Activated T-helper 9 cell treated with anti-CD3 and anti-CD28 coated beads, Interleukin-2, amount 50 U/mL, for 16 hours (primary cell): ENCODE measurements around the gene TMEM131.
"Not testable (repeated sequence)": the region's sequence is repeated elsewhere in the genome, so short reads cannot be mapped to it uniquely, and the experiment has no call there.

ENCODE experiments used
- DNase-seq: peaks from one replicate; pipeline ENCODE4 v3.0.0-alpha.2; 2020; ENCODE audit warnings: low read depth

TMEM131 gene

GRCh38 chr2:98022067-98022466 lies 26.3 kb upstream of the TMEM131 start:
- not testable (repeated sequence) for DNase-seq

GRCh38 chr2:98020992-98021713 lies 25.4 kb upstream of the TMEM131 start:
- no peak for DNase-seq

DNA sequence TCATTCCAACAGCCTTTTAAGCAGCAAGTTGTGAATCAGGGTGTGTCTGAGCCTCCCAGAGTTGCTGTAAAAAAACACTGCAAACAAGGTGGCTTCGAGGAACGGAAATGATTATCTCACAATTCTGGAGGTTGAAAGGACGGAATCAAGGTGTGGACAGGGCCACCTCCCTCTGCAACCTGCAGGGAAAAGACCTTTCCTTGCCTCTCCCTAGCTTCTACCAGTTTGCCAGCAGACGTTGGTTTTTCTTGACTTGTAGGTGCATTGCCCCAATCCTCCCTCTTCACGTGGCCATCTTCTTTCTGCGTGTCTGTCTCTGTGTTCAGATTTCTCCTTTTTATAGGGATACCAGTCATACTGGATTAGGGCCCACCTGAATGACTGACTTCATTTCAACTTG lies 24.8 kb upstream of the TMEM131 start:
- DNase-seq = no peak

GRCh38 chr2:98016908-98017670 lies 21.3 kb upstream of the TMEM131 start:
- DNase-seq = no peak

DNA sequence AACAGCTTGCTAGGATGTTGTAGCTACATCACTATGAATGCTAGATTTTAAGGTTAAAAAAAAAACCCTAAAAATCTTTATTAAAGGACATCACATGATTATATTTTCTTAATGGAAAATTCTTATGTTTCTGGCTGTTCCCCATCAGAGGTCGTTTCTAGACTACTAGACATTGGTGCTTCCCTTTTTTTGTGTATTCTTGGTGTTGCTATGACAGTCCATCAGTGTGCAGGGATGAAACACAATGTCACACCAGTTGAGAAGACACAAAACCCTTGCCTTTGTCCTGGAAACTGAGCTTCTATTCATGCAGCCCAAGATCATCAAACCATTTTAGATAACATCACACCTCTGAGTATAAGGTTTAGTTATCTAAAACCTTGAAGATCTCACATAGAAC lies 19.9 kb upstream of the TMEM131 start:
- no peak for DNase-seq

DNA sequence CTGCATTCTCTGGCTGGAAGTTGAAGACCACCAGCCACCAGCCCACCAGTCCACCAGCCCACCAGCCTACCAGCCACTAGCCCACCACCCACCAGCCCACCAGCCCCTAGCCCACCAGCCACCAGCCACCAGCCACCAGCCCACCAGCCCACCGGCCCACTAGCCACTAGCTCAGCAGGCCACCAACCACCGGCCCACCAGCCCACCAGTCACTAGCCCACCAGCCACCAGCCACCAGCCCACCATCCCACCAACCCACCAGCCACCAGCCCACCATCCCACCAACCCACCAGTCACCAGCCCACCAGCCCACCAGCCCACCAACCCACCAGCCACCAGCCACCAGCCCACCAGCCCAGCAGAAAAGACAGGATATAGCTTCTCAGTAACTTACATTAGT lies 18.6 kb upstream of the TMEM131 start:
- DNase-seq = no peak

GRCh38 chr2:98013407-98014042 lies 17.8 kb upstream of the TMEM131 start:
- no peak for DNase-seq

GRCh38 chr2:98012561-98012991 lies 16.8 kb upstream of the TMEM131 start:
- DNase-seq = peak; percentile 4

GRCh38 chr2:98009887-98010760 lies 14.4 kb upstream of the TMEM131 start:
- no peak for DNase-seq

DNA sequence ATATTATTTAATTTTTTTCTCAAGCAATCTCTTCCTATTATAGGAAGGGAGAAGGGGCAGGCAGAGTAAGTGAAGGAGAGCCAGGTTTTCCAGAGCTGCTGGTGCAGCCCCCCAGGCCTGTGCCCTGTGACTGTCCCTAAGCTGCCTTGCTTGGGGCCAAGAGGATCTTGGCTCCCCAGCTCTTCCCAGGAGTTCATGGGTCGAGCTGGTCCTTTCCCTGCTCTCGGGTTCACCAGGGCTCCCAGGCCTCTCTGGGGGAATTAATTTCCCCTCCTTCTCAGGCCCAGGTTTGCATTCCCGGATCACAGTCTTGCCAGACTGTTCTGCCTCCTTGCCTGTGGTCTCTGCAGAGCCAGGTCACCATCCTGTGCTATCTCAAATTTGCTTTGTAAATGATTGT lies 12.7 kb upstream of the TMEM131 start:
- DNase-seq = no peak

- no peak for DNase-seq
Observed at GRCh38 chr2:98006378-98006777, 10.6 kb upstream of the TMEM131 start.

- DNase-seq = no peak
Observed at GRCh38 chr2:98004613-98005012, 8.9 kb upstream of the TMEM131 start.

DNA sequence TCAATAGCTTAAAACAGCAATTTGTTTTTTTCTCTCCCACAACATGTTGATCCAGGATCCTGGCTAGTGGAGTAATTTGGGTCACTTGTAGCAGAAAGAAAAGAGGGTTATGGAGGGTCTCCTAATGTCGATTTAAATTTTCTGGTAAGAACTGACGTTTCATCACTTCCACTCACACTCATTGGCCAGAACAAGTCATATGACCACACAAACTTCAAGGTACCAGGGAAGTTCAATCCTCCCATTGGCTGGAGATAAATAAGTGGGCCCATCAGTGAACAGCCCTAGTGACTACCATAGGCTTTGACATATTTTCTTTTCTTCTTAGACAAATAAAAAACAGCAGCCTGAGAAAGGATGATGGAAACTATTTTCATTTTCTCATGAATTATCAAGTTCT lies 8.3 kb upstream of the TMEM131 start:
- no peak for DNase-seq

GRCh38 chr2:97999536-97999935 lies 3.8 kb upstream of the TMEM131 start:
- DNase-seq = no peak

GRCh38 chr2:97998431-97999005 lies 2.8 kb upstream of the TMEM131 start:
- DNase-seq = no peak

DNA sequence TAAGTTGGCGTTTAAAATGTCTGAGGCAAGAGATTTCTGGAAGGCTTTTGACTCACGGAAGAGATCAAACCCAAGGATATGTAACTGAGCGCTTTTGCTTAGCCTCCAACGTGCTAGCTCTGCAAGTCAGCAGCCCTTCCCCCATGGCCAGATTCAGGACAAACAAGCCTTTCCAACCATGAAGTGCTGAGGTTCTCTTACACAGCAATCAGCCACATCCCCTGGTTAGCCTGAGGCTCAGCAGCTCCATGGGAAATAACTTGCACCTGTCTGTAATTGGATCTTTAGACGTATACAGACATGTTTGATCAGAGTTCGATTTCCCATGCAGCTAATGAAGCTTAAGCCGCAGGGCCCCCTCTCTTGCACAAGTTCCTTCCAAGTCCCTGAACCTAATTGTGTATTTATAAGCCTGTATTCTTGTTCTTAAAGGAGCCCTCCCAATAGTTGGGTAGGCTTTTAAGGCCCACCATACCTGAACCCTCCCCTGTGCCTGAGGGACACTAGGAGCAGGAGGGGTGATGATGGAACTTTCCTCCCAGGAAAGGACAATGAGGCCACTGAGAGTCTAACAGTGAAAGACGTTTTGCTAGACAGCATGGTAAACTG lies 2.1 kb upstream of the TMEM131 start:
- DNase-seq = no peak

GRCh38 chr2:97996679-97997078 lies 931 bp upstream of the TMEM131 start:
- DNase-seq = no peak

DNA sequence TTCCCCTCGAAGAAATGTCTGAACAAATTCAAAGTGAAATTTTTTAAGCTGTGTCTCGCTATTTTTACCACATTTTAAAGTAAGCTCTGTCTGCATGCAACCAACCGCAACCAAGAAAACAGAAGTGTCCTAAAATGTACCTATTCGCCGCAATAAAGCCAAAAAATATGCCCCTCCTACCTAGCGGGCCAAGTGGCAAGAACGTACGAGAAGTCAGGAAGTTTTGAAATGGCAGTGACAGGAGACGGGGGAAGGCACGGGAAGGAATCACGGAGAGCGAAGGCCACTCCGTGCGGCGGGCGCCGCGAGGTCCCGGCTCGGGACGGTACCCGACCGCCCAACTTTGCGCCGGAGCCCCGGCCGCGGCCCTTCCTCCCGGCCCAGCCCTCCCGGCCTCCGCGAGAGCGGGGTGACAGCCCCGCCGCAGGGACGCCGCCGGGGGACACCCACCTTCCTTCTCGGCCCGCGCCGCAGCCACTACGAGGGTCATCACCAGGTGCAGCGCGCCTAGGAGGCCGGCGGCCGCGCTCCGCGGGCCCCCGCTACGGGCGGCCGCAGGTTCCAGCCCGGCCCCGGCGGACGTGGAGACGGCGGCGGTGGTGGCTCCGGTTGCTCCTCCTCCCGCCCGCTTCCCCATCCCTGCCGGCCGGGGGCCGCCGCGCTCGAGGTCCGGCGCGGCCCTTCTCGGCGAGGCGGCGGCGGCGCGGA lies 568 bp downstream of the TMEM131 start:
- DNase-seq = peak; percentile 28

- DNase-seq = no peak
Observed at GRCh38 chr2:97994476-97994875, 1.3 kb downstream of the TMEM131 start.

DNA sequence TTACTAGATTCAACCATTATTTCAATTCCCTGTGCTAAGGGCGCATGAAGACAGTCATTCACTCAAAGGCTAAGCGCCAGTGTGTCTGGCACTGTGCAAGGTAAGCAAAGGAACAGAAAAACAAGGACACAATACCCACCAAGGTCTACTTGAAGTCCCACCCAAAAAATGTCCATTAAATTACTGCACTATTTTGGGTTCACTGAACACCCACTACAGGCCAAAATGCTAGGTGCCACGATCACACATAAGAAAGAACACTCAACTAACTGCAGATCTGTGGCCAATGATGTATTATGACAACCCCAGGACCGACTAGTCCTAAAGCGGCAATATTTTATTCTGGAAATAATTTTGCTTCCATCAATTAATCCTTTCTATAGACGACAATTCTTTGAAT lies 1.8 kb downstream of the TMEM131 start:
- no peak for DNase-seq
